ENCODE results near the gene KRI1. TPM values are rescaled to one million over a fixed set of nuclear protein-coding genes. Genes with fewer than 3 reads are reported as not detected.
A peak's percentile ranks its signal among the peaks of the same experiment; 100 is the strongest.
"Not testable (repeated sequence)": the region's sequence is repeated elsewhere in the genome, so short reads cannot be mapped to it uniquely, and the experiment has no call there.

The KRI1 gene
- total and polyA plus RNA-seq, 8 donors, result 18.6 to 38.0 (median 34.3) TPM

DNA sequence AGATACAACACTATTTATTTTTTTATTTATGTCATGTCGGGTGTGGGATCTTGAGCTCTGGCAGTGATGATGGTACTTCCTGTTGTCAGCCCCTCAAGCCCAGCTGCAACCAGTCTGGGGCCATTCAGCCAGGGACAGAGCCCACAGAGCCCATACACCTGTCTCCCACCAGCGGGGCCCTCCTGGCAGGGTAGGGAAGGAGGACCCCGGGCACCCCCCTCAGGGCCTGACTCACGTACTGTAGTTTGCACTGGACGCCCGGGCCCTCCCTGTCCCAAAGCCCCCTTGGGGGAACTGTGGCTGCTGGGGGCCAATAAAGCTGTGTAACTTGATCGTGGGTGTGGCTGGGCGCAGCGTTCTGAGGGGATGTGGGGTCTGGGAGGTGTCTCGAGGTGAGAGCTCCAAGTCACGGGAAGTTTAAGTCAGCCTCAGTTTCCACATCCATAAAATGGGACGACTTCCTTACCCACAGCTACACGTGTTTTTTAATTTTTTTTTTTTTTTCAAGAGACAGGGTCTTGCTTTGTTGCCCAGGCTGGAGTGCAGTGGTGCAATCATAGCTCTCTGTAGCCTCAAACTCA, 12.6 kb downstream of the KRI1 start:
- H3K9me3 ChIP-seq, result no peaks in the 10 kb centered on the region
- no peaks in the 10 kb centered on the region for H3K27me3 ChIP-seq
- intact Hi-C loops (cut with DNase I), result no loop called here
- DNase-seq (no peak), ATAC-seq (peak; percentile 8)
- H3K4me3 ChIP-seq, result no peak overlapping the region
- H3K4me1 ChIP-seq, result peaks cover 0 to 6% of the 10 kb centered on the region in 2 donors
- TF ChIP-seq, protein P1, sequence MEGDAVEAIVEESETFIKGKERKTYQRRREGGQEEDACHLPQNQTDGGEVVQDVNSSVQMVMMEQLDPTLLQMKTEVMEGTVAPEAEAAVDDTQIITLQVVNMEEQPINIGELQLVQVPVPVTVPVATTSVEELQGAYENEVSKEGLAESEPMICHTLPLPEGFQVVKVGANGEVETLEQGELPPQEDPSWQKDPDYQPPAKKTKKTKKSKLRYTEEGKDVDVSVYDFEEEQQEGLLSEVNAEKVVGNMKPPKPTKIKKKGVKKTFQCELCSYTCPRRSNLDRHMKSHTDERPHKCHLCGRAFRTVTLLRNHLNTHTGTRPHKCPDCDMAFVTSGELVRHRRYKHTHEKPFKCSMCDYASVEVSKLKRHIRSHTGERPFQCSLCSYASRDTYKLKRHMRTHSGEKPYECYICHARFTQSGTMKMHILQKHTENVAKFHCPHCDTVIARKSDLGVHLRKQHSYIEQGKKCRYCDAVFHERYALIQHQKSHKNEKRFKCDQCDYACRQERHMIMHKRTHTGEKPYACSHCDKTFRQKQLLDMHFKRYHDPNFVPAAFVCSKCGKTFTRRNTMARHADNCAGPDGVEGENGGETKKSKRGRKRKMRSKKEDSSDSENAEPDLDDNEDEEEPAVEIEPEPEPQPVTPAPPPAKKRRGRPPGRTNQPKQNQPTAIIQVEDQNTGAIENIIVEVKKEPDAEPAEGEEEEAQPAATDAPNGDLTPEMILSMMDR (IDR thresholded peaks at IDR 0.05), result no peak
- H3K36me3 ChIP-seq, result peaks cover 0 to 99% of the 10 kb centered on the region in 2 donors
- peak overlapping the region in 1 of 2 donors; percentile 13 for H3K27ac ChIP-seq

DNA sequence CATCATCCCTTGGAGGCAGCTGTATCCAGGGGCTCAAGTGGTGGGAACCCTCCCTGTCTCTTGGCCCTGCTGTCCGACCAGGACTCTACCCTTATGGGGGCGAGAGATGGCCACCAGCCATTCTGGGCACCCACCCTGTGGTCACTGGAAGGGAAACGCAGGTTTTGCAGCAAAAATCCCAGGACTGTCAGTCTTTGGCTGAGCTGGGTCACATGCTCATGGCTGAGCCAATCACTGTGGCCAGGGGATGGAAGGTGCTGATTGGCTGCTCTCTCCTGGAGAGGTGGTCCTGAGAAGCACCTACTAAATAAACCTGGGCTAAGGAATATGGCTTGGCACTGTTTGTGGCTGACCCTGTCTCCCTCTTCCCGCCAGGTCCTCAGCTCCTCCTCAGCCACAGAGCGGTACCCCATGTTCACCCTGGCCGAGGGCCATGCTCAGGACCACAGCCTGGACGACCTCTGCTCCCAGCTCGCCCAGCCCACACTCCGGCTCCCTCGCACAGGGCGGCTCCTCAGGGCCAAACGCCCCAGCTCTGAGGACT, 13.2 kb downstream of the KRI1 start:
- TF ChIP-seq, protein P1 (IDR thresholded peaks at IDR 0.05), result no peak
- H3K4me3 ChIP-seq, result no peak overlapping the region
- ATAC-seq, result peak; percentile 19
- DNase-seq, result no peak
- intact Hi-C loops (cut with DNase I), result no loop called here
- H3K4me1 ChIP-seq, result peaks cover 0 to 6% of the 10 kb centered on the region in 2 donors
- peaks cover 0 to 99% of the 10 kb centered on the region in 2 donors for H3K36me3 ChIP-seq
- peak overlapping the region in 1 of 2 donors; percentile 13 for H3K27ac ChIP-seq
- H3K9me3 ChIP-seq, result no peaks in the 10 kb centered on the region
- H3K27me3 ChIP-seq, result no peaks in the 10 kb centered on the region

DNA sequence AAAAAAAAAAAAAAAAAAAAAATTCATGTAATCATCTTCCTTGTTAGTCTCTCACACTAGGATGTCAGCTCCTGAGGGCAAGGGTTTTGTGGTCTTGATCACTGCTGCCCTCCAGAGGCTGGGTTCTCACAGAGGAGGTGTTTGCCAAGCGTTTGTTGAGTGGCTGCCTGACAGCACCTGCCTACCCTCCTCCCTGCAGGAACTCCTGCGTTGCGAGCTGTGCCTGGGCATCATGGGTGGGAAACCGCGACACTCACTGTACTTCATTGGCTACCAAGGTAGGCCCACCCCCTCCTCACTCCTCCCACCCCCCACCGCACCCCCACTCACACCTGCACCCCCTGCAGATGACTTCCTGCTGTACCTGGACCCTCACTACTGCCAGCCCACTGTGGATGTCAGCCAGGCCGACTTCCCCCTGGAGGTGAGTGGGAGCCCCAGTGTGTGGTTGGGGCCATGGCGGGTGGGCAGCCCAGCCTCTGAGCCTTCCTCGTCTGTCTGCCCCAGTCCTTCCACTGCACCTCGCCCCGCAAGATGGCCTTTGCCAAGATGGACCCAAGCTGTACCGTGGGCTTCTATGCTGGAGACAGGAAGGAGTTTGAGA, 14.0 kb downstream of the KRI1 start:
- H3K4me1 ChIP-seq, result peaks cover 0 to 6% of the 10 kb centered on the region in 2 donors
- H3K4me3 ChIP-seq, result no peak overlapping the region
- no peaks in the 10 kb centered on the region for H3K27me3 ChIP-seq
- DNase-seq (no peak), ATAC-seq (peak; percentile 39)
- peaks cover 0 to 99% of the 10 kb centered on the region in 2 donors for H3K36me3 ChIP-seq
- H3K27ac ChIP-seq, result no peak overlapping the region
- H3K9me3 ChIP-seq, result no peaks in the 10 kb centered on the region
- TF ChIP-seq, protein P1 (IDR thresholded peaks at IDR 0.05), result no peak
- intact Hi-C loops (cut with DNase I), result no loop called here

DNA sequence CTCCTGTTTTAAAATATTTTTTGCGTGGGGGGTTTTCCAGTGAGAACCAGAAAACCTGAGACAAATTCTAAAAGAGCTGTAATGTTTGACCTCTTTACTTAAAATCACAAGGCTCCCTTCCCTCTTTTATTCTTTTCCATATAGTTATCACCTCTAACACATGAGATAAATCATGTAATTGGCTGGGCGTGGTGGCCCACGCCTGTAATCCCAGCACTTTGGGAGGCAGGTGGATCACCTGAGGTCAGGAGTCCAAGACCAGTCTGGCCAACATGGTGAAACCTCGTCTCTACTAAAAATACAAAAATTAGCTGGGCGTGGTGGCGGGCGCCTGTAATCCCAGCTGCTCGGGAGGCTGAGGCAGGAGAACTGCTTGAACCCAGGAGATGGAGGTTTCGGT, 14.8 kb downstream of the KRI1 start:
- DNase-seq; H3K4me3 ChIP-seq; intact Hi-C loops (cut with DNase I); H3K27me3 ChIP-seq; H3K4me1 ChIP-seq; ATAC-seq; H3K27ac ChIP-seq; H3K9me3 ChIP-seq: not testable (repeated sequence)
- H3K36me3 ChIP-seq, result peaks cover 0 to 97% of the 10 kb centered on the region in 2 donors

DNA sequence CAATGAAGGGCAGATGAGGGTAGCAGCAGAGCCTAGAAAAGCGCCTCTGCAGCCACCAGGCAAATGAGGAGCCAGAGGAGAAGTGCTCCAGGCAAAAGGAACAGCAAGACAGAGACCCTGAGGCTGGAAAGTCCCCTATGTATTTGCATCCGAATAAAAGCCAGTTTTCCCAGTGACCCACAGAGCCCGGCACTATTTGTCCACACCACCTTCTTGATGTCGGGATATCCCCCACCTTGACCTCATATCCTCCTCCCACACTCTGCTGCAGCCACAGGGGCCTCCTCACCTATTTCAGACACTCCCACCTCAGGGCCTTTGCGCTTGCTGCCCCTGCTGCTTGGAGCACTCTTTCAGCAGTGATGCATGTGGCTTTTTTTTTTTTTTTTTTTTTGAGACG, 15.5 kb downstream of the KRI1 start:
- Histone ChIP-seq H3K9me3 (no peaks in the 10 kb centered on the region), H3K36me3 (peaks cover 0 to 90% of the 10 kb centered on the region in 2 donors), H3K27ac (no peak overlapping the region), H3K4me1 (peaks cover 0 to 13% of the 10 kb centered on the region in 2 donors), H3K27me3 (no peaks in the 10 kb centered on the region), H3K4me3 (no peak overlapping the region)
- ATAC-seq (no peak), DNase-seq (no peak)
- TF ChIP-seq, protein P1 (IDR thresholded peaks at IDR 0.05), result no peak
- intact Hi-C loops (cut with DNase I), result no loop called here

Data from left lung (tissue), 10 donors.